HG02623 (cell line): ENCODE data around the gene ARHGEF6.

Source experiments
- ATAC-seq: cut with Tn5 transposase; IDR thresholded peaks from one replicate; pipeline ENCODE4 v1.9.1; 2021; ENCODE audit warnings: moderate library complexity; ENCODE audit not compliant: unreplicated experiment

Gene ARHGEF6

GRCh38 chrX:136747003-136747986, 33.4 kb downstream of the ARHGEF6 start:
- peak; percentile 66 for ATAC-seq

GRCh38 chrX:136745215-136746173, 35.2 kb downstream of the ARHGEF6 start:
- ATAC-seq, result no peak

GRCh38 chrX:136742721-136743379, 37.9 kb downstream of the ARHGEF6 start:
- ATAC-seq, result no peak

GRCh38 chrX:136738049-136738729, 42.5 kb downstream of the ARHGEF6 start:
- no peak for ATAC-seq

- no peak for ATAC-seq
Measured at GRCh38 chrX:136736690-136737089, 44.0 kb downstream of the ARHGEF6 start.

- ATAC-seq, result no peak
Measured at GRCh38 chrX:136735601-136736000, 45.1 kb downstream of the ARHGEF6 start.

- no peak for ATAC-seq
Measured at GRCh38 chrX:136733613-136734012, 47.1 kb downstream of the ARHGEF6 start.

GRCh38 chrX:136731798-136732197, 48.9 kb downstream of the ARHGEF6 start:
- ATAC-seq, result no peak

- ATAC-seq, result no peak
Measured at GRCh38 chrX:136731207-136731782, 49.4 kb downstream of the ARHGEF6 start.

GRCh38 chrX:136728393-136728792, 52.3 kb downstream of the ARHGEF6 start:
- no peak for ATAC-seq

- ATAC-seq, result no peak
Measured at GRCh38 chrX:136725441-136726104, 55.2 kb downstream of the ARHGEF6 start.

GRCh38 chrX:136718091-136718490, 62.6 kb downstream of the ARHGEF6 start:
- ATAC-seq, result no peak

GRCh38 chrX:136714626-136715599, 65.8 kb downstream of the ARHGEF6 start:
- peak; percentile 76 for ATAC-seq

- no peak for ATAC-seq
Measured at GRCh38 chrX:136712650-136713310, 68.0 kb downstream of the ARHGEF6 start.

- no peak for ATAC-seq
Measured at GRCh38 chrX:136711147-136711546, 69.6 kb downstream of the ARHGEF6 start.

- peak; percentile 34 for ATAC-seq
Measured at GRCh38 chrX:136710325-136710951, 70.3 kb downstream of the ARHGEF6 start.

GRCh38 chrX:136708348-136708747, 72.4 kb downstream of the ARHGEF6 start:
- no peak for ATAC-seq
